Loucy (cell line): ENCODE results near the gene DNM2.

Source experiments
- H2AFZ ChIP-seq: fragments of 200-600 bp; sonication (generic); 2 replicates; pipeline ENCODE4 v1.6.0; 2016; ENCODE audit warnings: antibody characterized with exemption, mild to moderate bottlenecking, low read length, moderate library complexity
- H3F3A ChIP-seq: fragments of 200-600 bp; 2 replicates; pipeline ENCODE4 v1.6.0; 2016; ENCODE audit warnings: antibody characterized with exemption, low read depth, mild to moderate bottlenecking
- H3K27me3 ChIP-seq: fragments of 200-600 bp; sonication (generic); 2 replicates; pipeline ENCODE4 v1.6.1; 2014; ENCODE audit warnings: low read length, mild to moderate bottlenecking; ENCODE audit not compliant: insufficient read depth, poor library complexity, severe bottlenecking
- H3K36me3 ChIP-seq: fragments of 200-600 bp; sonication (generic); 2 replicates; pipeline ENCODE4 v1.6.1; 2016; ENCODE audit warnings: low read length; ENCODE audit not compliant: insufficient read depth
- H3K4me1 ChIP-seq: fragments of 200-600 bp; sonication (generic); 2 replicates; pipeline ENCODE4 v1.5.1; 2014; ENCODE audit warnings: low read length, mild to moderate bottlenecking; ENCODE audit not compliant: insufficient read depth, poor library complexity, severe bottlenecking
- H3K4me2 ChIP-seq: fragments of 200-600 bp; sonication (generic); 2 replicates; pipeline ENCODE4 v1.6.0; 2014; ENCODE audit warnings: antibody characterized with exemption, low read length, low read depth, mild to moderate bottlenecking; ENCODE audit not compliant: poor library complexity, severe bottlenecking
- H3K4me3 ChIP-seq: fragments of 200-600 bp; sonication (generic); 2 replicates; pipeline ENCODE4 v1.5.1; 2014; ENCODE audit warnings: low read length, mild to moderate bottlenecking, mixed read lengths; ENCODE audit not compliant: poor library complexity, severe bottlenecking
- H3K79me2 ChIP-seq: fragments of 200-600 bp; sonication (generic); 2 replicates; pipeline ENCODE4 v1.6.1; 2014; ENCODE audit warnings: low read length; ENCODE audit not compliant: insufficient read depth
- H3K9ac ChIP-seq: fragments of 200-600 bp; sonication (generic); 2 replicates; pipeline ENCODE4 v1.6.0; 2014; ENCODE audit warnings: mild to moderate bottlenecking, low read depth, low read length, moderate library complexity; ENCODE audit not compliant: poor library complexity, severe bottlenecking
- H3K9me2 ChIP-seq: fragments of 200-600 bp; sonication (generic); replicated peaks from 2 replicates; pipeline ENCODE4 v1.6.1; 2016; ENCODE audit warnings: low read depth, low read length, mixed read lengths
- H3K9me3 ChIP-seq: fragments of 200-600 bp; sonication (generic); 2 replicates; pipeline ENCODE4 v1.6.1; 2014; ENCODE audit warnings: mild to moderate bottlenecking, antibody characterized with exemption, low read length, low read depth; ENCODE audit not compliant: insufficient read depth
- H4K20me1 ChIP-seq: fragments of 200-600 bp; sonication (generic); 2 replicates; pipeline ENCODE4 v1.6.0; 2014; ENCODE audit warnings: antibody characterized with exemption, low read length, mild to moderate bottlenecking; ENCODE audit not compliant: insufficient read depth, poor library complexity, severe bottlenecking
- CTCF ChIP-seq: fragments of 200-600 bp; sonication (generic); conservative IDR thresholded peaks from 2 replicates; pipeline ENCODE4 v1.5.1; 2014; ENCODE audit warnings: mild to moderate bottlenecking, antibody characterized with exemption, low read length
- EZH2phosphoT487 ChIP-seq: fragments of 200-600 bp; IDR thresholded peaks from 2 replicates; pipeline ENCODE4 v1.6.1; 2018; ENCODE audit warnings: antibody characterized with exemption, mild to moderate bottlenecking, moderate library complexity, borderline replicate concordance

The DNM2 gene

GRCh38 chr19:10782795-10783194 lies 64.9 kb downstream of the DNM2 start:
- H3K36me3 ChIP-seq, result peaks cover 83% of the 10 kb centered on the region
- no peak overlapping the region for H3K9ac ChIP-seq
- no peak overlapping the region for H2AFZ ChIP-seq
- no peak for TF ChIP-seq EZH2phosphoT487
- no peak for TF ChIP-seq CTCF
- H3K4me1 ChIP-seq, result no peaks in the 10 kb centered on the region
- H3K4me2 ChIP-seq, result no peak overlapping the region
- no peaks in the 10 kb centered on the region for H3K27me3 ChIP-seq
- no peaks in the 10 kb centered on the region for H4K20me1 ChIP-seq
- no peaks in the 10 kb centered on the region for H3K9me3 ChIP-seq
- no peaks in the 10 kb centered on the region for H3K79me2 ChIP-seq
- no peak overlapping the region for H3K4me3 ChIP-seq
- H3K9me2 ChIP-seq, result no peaks in the 10 kb centered on the region
- no peaks in the 10 kb centered on the region for H3F3A ChIP-seq

- H3F3A ChIP-seq, result no peaks in the 10 kb centered on the region
- H3K9me3 ChIP-seq, result no peaks in the 10 kb centered on the region
- H3K27me3 ChIP-seq, result no peaks in the 10 kb centered on the region
- TF ChIP-seq EZH2phosphoT487, result no peak
- TF ChIP-seq CTCF, result no peak
- no peaks in the 10 kb centered on the region for H3K79me2 ChIP-seq
- no peak overlapping the region for H3K4me3 ChIP-seq
- no peaks in the 10 kb centered on the region for H3K4me1 ChIP-seq
- H3K9ac ChIP-seq, result no peak overlapping the region
- H3K4me2 ChIP-seq, result no peak overlapping the region
- H2AFZ ChIP-seq, result no peak overlapping the region
- no peaks in the 10 kb centered on the region for H3K9me2 ChIP-seq
- no peaks in the 10 kb centered on the region for H4K20me1 ChIP-seq
- peaks cover 86% of the 10 kb centered on the region for H3K36me3 ChIP-seq
Observed at GRCh38 chr19:10784257-10784656, 66.4 kb downstream of the DNM2 start.

GRCh38 chr19:10788146-10788545 lies 70.3 kb downstream of the DNM2 start:
- Histone ChIP-seq H3K36me3 (peaks cover 81% of the 10 kb centered on the region; the same call in 1 of the 2 replicates), H3K9me3 (no peaks in the 10 kb centered on the region), H4K20me1 (no peaks in the 10 kb centered on the region)

More at GRCh38 chr19:10788146-10788545, 70.3 kb downstream of the DNM2 start:
- H3K9me2 ChIP-seq, result no peaks in the 10 kb centered on the region
- no peak overlapping the region for H3K4me2 ChIP-seq
- H3K9ac ChIP-seq, result no peak overlapping the region
- no peak overlapping the region for H2AFZ ChIP-seq
- H3K79me2 ChIP-seq, result no peaks in the 10 kb centered on the region
- no peaks in the 10 kb centered on the region for H3K4me1 ChIP-seq
- no peak overlapping the region for H3K4me3 ChIP-seq
- H3K27me3 ChIP-seq, result no peaks in the 10 kb centered on the region
- H3F3A ChIP-seq, result no peaks in the 10 kb centered on the region
- no peak for TF ChIP-seq CTCF
- TF ChIP-seq EZH2phosphoT487, result no peak
